Activated CD4-positive, alpha-beta T cell treated with anti-CD3 and anti-CD28 coated beads for 1 hour (primary cell): ENCODE measurements around the gene TSSK3.

ENCODE experiments used
- DNase-seq: peaks from one replicate; pipeline ENCODE4 v3.0.0-alpha.2; 2020

TSSK3 gene

DNA sequence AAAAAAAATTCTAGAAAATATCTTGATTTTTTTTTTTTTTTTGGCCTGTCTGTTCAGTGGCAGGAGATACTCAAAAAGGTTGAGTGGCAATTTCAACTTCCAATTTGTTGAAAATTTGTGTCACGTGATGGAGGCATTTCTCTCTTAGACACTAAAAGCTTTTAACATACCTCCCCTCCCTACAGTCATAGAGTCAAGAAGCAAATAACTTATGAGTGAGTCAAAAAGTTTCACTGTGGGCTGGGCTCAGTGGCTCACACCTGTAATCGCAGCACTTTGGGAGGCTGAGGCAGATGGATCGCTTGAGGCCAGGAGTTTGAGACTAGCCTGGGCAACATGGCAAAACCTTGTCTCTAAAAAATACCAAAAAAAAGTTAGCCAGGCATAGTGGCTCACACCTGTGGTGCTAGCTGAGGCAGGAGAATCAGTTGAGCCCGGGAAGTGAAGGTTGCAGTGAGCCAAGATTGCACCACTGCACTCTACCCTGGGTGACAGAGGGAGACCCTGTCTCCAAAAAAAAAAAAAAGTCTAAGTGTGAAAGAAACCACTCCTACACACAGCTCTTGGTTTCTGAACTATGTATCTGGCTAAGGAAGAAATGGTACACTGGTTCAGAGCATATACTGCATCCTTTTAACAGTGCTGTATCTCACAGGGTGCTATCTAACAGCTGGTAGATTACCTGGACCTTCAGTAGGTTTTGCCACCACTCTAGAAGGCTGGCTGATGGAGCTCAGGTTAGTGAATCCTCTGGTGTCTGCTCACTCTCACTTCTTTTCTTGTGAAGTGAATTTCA is 43.5 kb downstream of the TSSK3 start:
- no peak for DNase-seq

DNA sequence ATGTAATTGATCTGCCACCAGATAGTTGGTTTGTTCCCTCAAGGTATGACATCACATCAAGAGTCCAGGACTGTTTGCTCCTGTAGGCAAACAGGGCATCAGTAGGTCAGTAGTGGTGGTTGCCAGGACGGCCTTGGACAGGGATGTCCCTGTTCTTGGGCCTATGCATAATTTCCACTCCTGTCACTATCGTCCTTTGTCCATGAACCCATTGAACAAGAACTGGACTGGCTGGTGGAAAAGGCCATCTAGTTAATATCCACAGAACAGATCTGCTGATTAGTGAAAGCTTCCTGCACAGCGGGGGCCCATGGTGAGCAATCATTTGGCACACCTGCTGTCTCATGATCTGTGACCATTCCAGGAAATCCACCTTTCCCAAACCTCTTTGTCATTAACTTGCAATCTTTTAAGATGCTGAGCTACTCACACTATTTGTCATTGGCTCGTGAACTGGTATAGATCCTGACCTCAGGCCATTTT is 44.3 kb downstream of the TSSK3 start:
- DNase-seq = no peak

DNA sequence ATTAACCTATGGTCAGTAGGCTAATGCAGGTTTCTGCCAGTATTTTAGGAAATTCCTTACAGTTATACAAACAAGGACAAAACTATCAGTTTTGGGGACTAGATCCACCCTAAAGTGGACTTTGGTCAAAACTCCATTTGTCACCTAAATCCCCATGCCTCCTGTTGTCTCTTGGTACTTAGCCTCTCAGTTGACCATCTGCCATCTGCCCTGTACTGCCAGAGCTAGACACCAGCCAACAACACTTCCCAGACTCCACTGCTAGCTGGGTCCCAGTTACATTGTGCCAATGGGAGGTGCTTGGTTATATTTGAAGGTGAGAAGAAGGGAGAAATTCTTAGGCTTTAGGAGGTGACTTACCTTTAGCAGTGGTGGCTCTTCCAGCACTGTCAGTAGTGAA is 48.9 kb downstream of the TSSK3 start:
- DNase-seq = no peak

DNA sequence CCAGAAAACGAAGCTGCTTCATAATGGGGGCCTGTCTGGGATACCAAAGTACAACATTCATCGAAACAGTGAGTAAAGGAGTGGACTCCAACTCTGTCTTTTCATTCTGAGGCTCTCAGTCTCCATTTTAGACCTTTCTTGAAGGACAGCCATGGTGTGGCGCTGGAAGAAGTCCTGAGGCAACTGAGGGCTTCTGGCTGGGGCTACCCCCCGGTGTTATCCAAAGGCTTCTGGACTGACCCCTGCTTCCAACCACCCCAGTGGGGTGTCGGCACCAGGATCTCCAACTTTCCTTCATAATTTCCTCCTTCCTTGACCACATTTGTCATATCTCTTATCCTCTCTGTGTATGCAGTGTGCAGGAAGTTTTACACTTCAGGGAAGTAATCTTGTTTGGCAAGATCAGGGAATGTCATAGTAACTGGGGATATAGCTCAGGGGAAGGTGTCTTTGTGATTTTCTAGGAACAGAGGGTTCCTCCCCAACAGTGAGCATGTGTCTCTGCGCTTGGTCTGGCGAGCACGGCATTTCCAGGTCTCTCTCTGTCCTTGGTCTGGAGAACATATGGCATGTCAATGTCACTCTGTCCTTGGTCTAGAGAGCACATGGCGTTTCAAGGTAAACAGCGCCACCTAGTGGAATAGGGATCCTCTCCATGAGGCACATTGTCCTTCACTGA is 51.3 kb downstream of the TSSK3 start:
- DNase-seq = peak; percentile 49
